ENCODE results near the gene DPH2.

DPH2 gene

GRCh38 chr1:43987159-43987902, 17.5 kb downstream of the DPH2 start:
- no peak for TF ChIP-seq CTCF (IDR thresholded peaks at IDR 0.05)
- no peaks in the 10 kb centered on the region for H3K36me3 ChIP-seq (ENCODE audit: control insufficient read depth, insufficient read depth, low read length)
- peaks cover 2% of the 10 kb centered on the region for H3K4me1 ChIP-seq
- no peaks in the 10 kb centered on the region for H3K27me3 ChIP-seq (ENCODE audit: control insufficient read depth, insufficient read depth, low read length)
- H3K9me3 ChIP-seq (ENCODE audit: control insufficient read depth, low read length): no peaks in the 10 kb centered on the region
- H3K27ac ChIP-seq: no peak overlapping the region
- H2AFZ ChIP-seq: no peak overlapping the region
- no peak overlapping the region for H3K9ac ChIP-seq
- no peak overlapping the region for H3K4me2 ChIP-seq (ENCODE audit: low read length)
- no peak overlapping the region for H3K4me3 ChIP-seq (ENCODE audit: low read depth, low read length)
- no peaks in the 10 kb centered on the region for H3K79me2 ChIP-seq

GRCh38 chr1:43990271-43991199, 20.7 kb downstream of the DPH2 start:
- H3K9me3 ChIP-seq (ENCODE audit: control insufficient read depth, low read length): no peaks in the 10 kb centered on the region
- H3K36me3 ChIP-seq (ENCODE audit: control insufficient read depth, insufficient read depth, low read length): no peaks in the 10 kb centered on the region
- peaks cover 2% of the 10 kb centered on the region for H3K4me1 ChIP-seq
- no peak for TF ChIP-seq CTCF (IDR thresholded peaks at IDR 0.05)
- peak overlapping the region; percentile 86 for H3K27ac ChIP-seq
- H3K27me3 ChIP-seq (ENCODE audit: control insufficient read depth, insufficient read depth, low read length): no peaks in the 10 kb centered on the region
- H2AFZ ChIP-seq: peak overlapping the region; percentile 85
- H3K4me3 ChIP-seq (ENCODE audit: low read depth, low read length): peak overlapping the region; percentile 70
- H3K4me2 ChIP-seq (ENCODE audit: low read length): peak overlapping the region; percentile 87
- H3K79me2 ChIP-seq: no peaks in the 10 kb centered on the region
- H3K9ac ChIP-seq: no peak overlapping the region

- Histone ChIP-seq H2AFZ (peak overlapping the region; percentile 85), H3K4me3 (ENCODE audit: low read depth, low read length) (peak overlapping the region; percentile 70), H3K9ac (no peak overlapping the region), H3K27ac (peak overlapping the region; percentile 86), H3K4me2 (ENCODE audit: low read length) (peak overlapping the region; percentile 87), H3K9me3 (ENCODE audit: control insufficient read depth, low read length) (no peaks in the 10 kb centered on the region), H3K27me3 (ENCODE audit: control insufficient read depth, insufficient read depth, low read length) (no peaks in the 10 kb centered on the region), H3K36me3 (ENCODE audit: control insufficient read depth, insufficient read depth, low read length) (no peaks in the 10 kb centered on the region), H3K79me2 (no peaks in the 10 kb centered on the region), H3K4me1 (peaks cover 2% of the 10 kb centered on the region)
- TF ChIP-seq CTCF (IDR thresholded peaks at IDR 0.05): no peak
Measured at GRCh38 chr1:43991200-43991475, 21.3 kb downstream of the DPH2 start.

GRCh38 chr1:43991476-43992231, 21.8 kb downstream of the DPH2 start, which contains the start of gene CCDC24:
Gene CCDC24 (plus strand): TSS chr1:43991599. CDS start chr1:43991879, 280 bp downstream.
- Histone ChIP-seq H2AFZ (peak within 1 kb of the TSS; percentile 85), H3K36me3 (ENCODE audit: control insufficient read depth, insufficient read depth, low read length) (no peaks in the 10 kb centered on the region), H3K4me2 (ENCODE audit: low read length) (peak within 1 kb of the TSS; percentile 87), H3K27me3 (ENCODE audit: control insufficient read depth, insufficient read depth, low read length) (no peaks in the 10 kb centered on the region), H3K27ac (peak within 1 kb of the TSS; percentile 86), H3K4me1 (peaks cover 2% of the 10 kb centered on the region), H3K4me3 (ENCODE audit: low read depth, low read length) (peak within 1 kb of the TSS; percentile 70), H3K79me2 (no peaks in the 10 kb centered on the region), H3K9ac (peak within 1 kb of the TSS; percentile 19), H3K9me3 (ENCODE audit: control insufficient read depth, low read length) (no peaks in the 10 kb centered on the region)
- no peak for TF ChIP-seq CTCF (IDR thresholded peaks at IDR 0.05)

All from parathyroid adenoma (tissue), 2 donors.